Thoracic aorta (tissue), 2 donors: Measurements from ENCODE around the gene BIRC5. TPM values are rescaled to one million over a fixed set of nuclear protein-coding genes. Genes with fewer than 3 reads are reported as not detected.

Experiments
- ATAC-seq: fragments of 150-250 bp; one replicate; pipeline ENCODE4 v1.8.0; 2017; ENCODE audit warnings: low read depth; ENCODE audit not compliant: insufficient number of reproducible peaks, low FRiP score
- DNase-seq: peaks from one replicate; pipeline ENCODE4 v3.0.0-alpha.2; 2020; ENCODE audit warnings: low spot score
- H3K27ac ChIP-seq, 2 donors: fragments of 200-600 bp; sonication (generic); 1 replicate in 1 of 2; 2 replicates in 1 of 2; pipeline ENCODE4 v1.5.1; 2016; ENCODE audit warnings: mild to moderate bottlenecking in 2 of 2, moderate library complexity in 2 of 2
- H3K27me3 ChIP-seq: fragments of 200-600 bp; sonication (generic); replicated peaks from 2 replicates; pipeline ENCODE4 v1.6.0; 2016; ENCODE audit warnings: mild to moderate bottlenecking; ENCODE audit not compliant: insufficient read depth
- H3K36me3 ChIP-seq: fragments of 200-600 bp; sonication (generic); one replicate; pipeline ENCODE4 v1.5.1; 2016
- H3K4me1 ChIP-seq, 2 donors: fragments of 200-600 bp; sonication (generic); 1 replicate in 1 of 2; 2 replicates in 1 of 2; pipeline versions ENCODE4 v1.5.1 to v1.6.0; 2016; ENCODE audit warnings: low read depth in 2 of 2, mild to moderate bottlenecking in 1 of 2; ENCODE audit not compliant: control insufficient read depth in 1 of 2
- H3K4me3 ChIP-seq: fragments of 200-600 bp; sonication (generic); 2 replicates; pipeline ENCODE4 v1.5.1; 2016; ENCODE audit warnings: mild to moderate bottlenecking
- H3K9me3 ChIP-seq: fragments of 200-600 bp; sonication (generic); 2 replicates; pipeline ENCODE4 v1.5.1; 2016
- total RNA-seq, 2 donors: library from RNA; depleted of rRNA; stranded (reverse); fragments of >200 nt; gene quantifications; one replicate each; pipeline versions ENCODE4 v1.1.0 to v1.2.3, GENCODE V29; 2016
- TF ChIP-seq, protein P1 (sequence below): fragments of 200-600 bp; sonication (generic); IDR thresholded peaks from one replicate; pipeline ENCODE4 v1.5.1; 2019; ENCODE audit warnings: antibody characterized with exemption

Gene BIRC5
- total RNA-seq, 2 donors from 2014 or later, result 0.14 to 4.2 TPM

DNA sequence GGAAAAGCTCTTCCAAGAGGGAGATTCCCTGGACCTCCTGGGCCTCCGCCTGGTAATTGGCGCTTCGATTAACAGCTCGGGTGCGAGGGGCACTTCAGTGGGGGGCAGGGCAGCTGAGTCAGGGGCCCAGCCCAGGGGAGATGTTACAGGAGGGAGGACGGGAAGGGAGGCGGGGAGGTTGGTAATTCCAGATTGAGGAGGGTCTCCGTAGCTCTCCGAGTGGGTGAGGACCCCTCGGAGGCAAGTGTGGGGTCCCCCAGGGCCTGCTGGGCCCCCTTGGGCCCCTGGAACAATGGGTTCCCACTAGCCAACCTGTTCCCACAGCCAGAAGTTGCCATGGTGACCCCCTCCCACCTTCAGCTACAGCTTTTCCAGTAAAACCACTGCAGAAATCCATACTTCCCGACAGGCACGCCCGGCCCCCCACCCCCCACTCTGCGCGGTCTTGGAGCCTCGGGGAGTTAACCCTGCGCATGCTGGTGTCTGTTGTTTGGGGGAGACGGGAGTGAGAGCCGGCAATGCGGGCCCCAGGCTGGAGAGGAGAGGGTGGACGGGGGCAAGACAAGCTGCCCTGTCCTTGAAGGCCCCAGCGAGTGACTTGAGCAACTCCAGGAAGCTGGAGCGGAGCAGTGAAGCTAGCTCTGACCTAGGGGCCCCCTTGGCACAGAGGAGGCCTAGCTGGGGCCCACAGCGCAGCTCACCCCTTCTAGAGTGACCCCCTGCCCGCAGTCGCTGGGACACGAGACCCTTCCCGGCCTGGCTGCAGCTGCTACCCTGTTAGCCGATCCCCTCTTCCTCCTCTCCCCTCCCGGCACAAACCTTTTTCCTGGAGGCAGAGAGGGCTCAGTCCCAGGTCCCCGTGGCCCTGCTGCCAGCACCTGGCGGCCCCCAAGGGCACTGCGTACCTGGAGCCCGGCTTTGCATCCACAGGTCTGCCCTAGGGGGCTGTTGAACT lies 55.2 kb downstream of the BIRC5 start:
- no peak overlapping the region for H3K4me3 ChIP-seq
- ATAC-seq, result no peak
- TF ChIP-seq, protein P1, sequence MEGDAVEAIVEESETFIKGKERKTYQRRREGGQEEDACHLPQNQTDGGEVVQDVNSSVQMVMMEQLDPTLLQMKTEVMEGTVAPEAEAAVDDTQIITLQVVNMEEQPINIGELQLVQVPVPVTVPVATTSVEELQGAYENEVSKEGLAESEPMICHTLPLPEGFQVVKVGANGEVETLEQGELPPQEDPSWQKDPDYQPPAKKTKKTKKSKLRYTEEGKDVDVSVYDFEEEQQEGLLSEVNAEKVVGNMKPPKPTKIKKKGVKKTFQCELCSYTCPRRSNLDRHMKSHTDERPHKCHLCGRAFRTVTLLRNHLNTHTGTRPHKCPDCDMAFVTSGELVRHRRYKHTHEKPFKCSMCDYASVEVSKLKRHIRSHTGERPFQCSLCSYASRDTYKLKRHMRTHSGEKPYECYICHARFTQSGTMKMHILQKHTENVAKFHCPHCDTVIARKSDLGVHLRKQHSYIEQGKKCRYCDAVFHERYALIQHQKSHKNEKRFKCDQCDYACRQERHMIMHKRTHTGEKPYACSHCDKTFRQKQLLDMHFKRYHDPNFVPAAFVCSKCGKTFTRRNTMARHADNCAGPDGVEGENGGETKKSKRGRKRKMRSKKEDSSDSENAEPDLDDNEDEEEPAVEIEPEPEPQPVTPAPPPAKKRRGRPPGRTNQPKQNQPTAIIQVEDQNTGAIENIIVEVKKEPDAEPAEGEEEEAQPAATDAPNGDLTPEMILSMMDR, result no peak

DNA sequence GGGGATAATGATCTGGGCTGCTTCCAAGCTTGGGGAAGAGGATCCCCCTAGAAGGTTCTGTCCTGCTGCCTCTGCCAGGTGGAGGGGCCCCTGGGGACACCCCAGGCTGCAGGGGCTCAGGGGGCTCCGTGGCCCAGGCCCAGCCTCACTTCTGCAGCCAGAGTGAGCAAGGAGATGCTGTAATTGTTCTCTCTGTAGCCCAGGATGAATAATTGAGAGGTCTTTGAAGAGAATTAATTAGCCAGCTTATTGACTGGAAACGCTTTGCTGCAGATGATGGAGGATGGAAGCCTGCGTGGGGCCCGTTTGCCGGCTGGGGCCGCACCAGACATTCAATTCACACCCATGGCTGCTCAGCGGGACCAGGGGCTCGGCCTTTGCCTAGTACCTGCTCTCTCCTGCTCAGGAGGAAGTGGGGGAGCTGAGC lies 55.9 kb downstream of the BIRC5 start:
- TF ChIP-seq, protein P1, result no peak
- ATAC-seq, result no peak
- H3K9me3 ChIP-seq, result no peaks in the 10 kb centered on the region
- H3K4me1 ChIP-seq, result no peaks in the 10 kb centered on the region
- no peaks in the 10 kb centered on the region for H3K27me3 ChIP-seq
- no peak for DNase-seq
- no peak overlapping the region for H3K27ac ChIP-seq
- no peaks in the 10 kb centered on the region for H3K36me3 ChIP-seq
- no peak overlapping the region for H3K4me3 ChIP-seq

More for the DNA sequence above, 55.2 kb downstream of the BIRC5 start:
- H3K36me3 ChIP-seq, result no peaks in the 10 kb centered on the region
- H3K27ac ChIP-seq, result no peak overlapping the region
- H3K4me1 ChIP-seq, result no peaks in the 10 kb centered on the region
- no peak for DNase-seq
- H3K9me3 ChIP-seq, result no peaks in the 10 kb centered on the region
- no peaks in the 10 kb centered on the region for H3K27me3 ChIP-seq

DNA sequence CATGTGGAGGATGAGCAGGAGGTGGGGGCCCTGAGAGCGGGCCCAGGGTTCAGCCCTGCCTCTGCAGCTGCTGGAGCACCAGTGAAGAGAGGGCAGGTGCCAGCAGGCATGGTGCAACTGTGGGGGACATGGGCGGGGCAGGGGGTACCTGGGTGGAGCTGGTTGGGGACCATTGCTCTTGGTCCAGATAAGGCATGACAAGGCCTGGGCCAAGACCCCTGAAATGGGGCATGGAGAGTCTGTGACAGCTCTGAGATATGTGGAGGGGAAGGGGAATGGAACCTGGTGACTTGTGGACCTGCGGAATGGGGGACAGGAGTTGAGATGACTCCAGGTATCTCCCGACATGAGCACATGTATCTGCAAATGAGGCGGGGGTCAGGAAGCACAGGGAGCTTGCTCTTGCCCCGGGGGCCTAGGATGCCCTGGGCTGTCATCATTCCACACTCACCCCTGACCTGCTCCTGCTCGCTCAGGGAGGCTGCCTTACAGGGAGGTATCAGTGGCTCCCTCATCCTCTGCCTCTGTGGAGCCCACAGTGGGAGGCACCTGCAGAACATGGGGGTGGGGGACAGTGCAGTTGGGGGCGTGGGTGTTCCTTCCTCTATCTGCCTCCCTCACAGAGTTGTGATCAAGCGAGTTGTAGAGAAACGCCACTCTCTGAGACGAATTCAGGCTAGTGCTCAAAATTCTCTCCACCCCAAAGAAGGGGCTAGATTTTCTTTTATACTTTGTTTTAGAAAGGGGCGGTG lies 57.5 kb downstream of the BIRC5 start:
- no peaks in the 10 kb centered on the region for H3K36me3 ChIP-seq
- H3K27me3 ChIP-seq, result no peaks in the 10 kb centered on the region
- ATAC-seq, result no peak
- DNase-seq, result no peak
- H3K27ac ChIP-seq, result no peak overlapping the region
- H3K4me3 ChIP-seq, result no peak overlapping the region
- no peaks in the 10 kb centered on the region for H3K4me1 ChIP-seq
- TF ChIP-seq, protein P1, result no peak
- H3K9me3 ChIP-seq, result no peaks in the 10 kb centered on the region

DNA sequence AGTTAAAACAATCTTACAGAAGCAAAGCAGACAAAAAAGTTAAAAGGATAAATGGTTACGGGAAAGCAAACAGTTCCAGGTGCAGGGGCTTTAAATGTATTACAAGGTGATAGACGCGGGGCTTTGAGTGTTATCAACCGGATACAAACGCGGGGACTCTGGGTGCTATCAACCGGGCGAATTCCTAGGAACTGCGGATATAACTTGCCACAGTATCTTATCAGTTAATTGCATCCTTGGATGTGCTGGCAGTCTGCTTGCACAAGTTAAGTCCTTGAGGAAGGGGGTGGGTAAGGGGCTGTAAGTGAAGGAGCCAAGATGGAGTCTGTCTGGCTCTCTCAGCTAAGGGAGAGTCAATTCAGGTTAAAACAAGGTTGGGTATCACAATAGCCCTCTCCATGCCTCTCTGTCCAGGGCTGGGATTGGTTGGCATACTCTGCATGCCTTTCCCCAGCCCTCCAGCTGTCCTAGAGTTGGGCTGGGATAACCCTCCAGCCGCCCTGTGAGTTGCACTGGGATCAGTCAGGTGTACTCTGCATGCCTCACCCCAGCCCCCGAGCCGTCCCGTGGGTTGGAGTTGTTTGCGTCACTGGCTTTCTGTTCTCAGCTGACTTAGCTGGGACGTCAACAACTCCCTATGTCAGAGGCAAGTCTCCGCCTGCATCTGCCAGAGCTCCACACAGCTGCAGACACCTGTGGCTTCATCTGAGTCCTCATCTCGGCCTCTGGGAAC lies 58.3 kb downstream of the BIRC5 start:
- Histone ChIP-seq H3K27ac (no peak overlapping the region), H3K4me3 (no peak overlapping the region), H3K36me3 (no peaks in the 10 kb centered on the region), H3K27me3 (no peaks in the 10 kb centered on the region), H3K4me1 (no peaks in the 10 kb centered on the region), H3K9me3 (no peaks in the 10 kb centered on the region)
- TF ChIP-seq, protein P1, result no peak
- DNase-seq (no peak), ATAC-seq (peak; percentile 15)

DNA sequence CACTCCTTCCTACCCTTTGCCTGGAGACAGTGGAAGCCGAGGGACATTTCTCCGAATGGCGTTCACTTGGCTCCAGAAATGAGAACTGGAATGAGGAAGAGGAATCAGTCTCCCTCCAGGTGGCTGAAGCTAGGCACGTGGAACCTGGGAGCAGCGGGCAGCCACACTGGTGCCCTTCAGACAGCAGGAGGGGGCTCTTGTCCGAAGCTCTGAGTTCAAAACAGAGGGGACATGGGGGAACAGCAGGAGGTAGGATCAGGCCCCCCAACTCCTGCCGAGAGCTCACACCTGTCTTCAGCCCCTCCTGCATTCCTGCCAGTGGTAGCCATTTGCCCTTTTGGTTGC lies 58.8 kb downstream of the BIRC5 start:
- no peaks in the 10 kb centered on the region for H3K4me1 ChIP-seq
- no peaks in the 10 kb centered on the region for H3K9me3 ChIP-seq
- DNase-seq (no peak), ATAC-seq (no peak)
- H3K4me3 ChIP-seq, result no peak overlapping the region
- H3K27me3 ChIP-seq, result no peaks in the 10 kb centered on the region
- no peaks in the 10 kb centered on the region for H3K36me3 ChIP-seq
- no peak overlapping the region for H3K27ac ChIP-seq
- TF ChIP-seq, protein P1, result no peak
